Right atrium auricular region (tissue), 2 donors: ENCODE measurements around the gene TOE1. TPM values are rescaled to one million over a fixed set of nuclear protein-coding genes. Genes with fewer than 3 reads are reported as not detected.
A peak's percentile ranks its signal among the peaks of the same experiment; 100 is the strongest.

Source experiments
- DNase-seq: peaks from one replicate; pipeline ENCODE4 v3.0.0-alpha.2; 2019; ENCODE audit warnings: low spot score
- H3K27ac ChIP-seq, 2 donors: fragments of 200-600 bp; sonication (generic); 1 replicate in 1 of 2; 2 replicates in 1 of 2; pipeline ENCODE4 v1.5.1; 2016 to 2019
- H3K27me3 ChIP-seq, 2 donors: fragments of 200-600 bp; sonication (generic); one replicate each; pipeline versions ENCODE4 v1.5.1 to v1.6.0; 2017 to 2019
- H3K36me3 ChIP-seq: fragments of 200-600 bp; sonication (generic); one replicate; pipeline ENCODE4 v1.5.1; 2016
- H3K4me1 ChIP-seq, 2 donors: fragments of 200-600 bp; sonication (generic); one replicate each; pipeline versions ENCODE4 v1.5.1 to v1.6.0; 2017 to 2019
- H3K4me3 ChIP-seq, 2 donors: fragments of 200-600 bp; sonication (generic); 1 replicate in 1 of 2; 2 replicates in 1 of 2; pipeline ENCODE4 v1.5.1; 2017 to 2019; ENCODE audit warnings: mild to moderate bottlenecking in 1 of 2, moderate library complexity in 1 of 2
- H3K9me3 ChIP-seq, 2 donors: fragments of 200-600 bp; sonication (generic); one replicate each; pipeline ENCODE4 v1.5.1; 2019
- total RNA-seq, 2 donors: library from RNA; depleted of rRNA; stranded (reverse); fragments of >200 nt; gene quantifications; one replicate each; pipeline ENCODE4 v1.1.0, GENCODE V29; 2016
- TF ChIP-seq, protein P1 (sequence below), 2 donors: fragments of 200-600 bp; sonication (generic); IDR thresholded peaks; one replicate each; pipeline ENCODE4 v1.5.1; 2019; ENCODE audit warnings: antibody characterized with exemption in 2 of 2

Gene TOE1
- total RNA-seq, 2 donors from 2014 or later: 5.4 to 6.8 TPM

DNA sequence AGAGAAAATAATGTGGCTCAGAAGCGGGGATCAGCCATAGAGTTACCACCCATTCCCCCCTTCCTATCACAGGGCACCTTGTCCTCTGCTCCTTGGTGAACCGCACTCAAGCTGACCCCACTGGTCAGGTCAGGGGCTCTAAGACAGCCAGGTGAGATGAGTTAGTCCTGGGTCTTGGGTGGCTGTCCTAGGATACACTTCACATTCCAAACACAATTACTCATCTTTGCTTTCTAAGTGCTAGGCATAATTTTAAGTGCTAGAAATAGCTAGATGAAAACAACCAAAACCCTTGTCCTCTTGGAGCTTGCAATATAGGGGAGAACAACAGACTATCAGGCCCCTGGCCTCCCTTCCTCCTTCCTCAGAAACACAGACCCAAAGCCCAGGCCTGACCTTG is 8.1 kb downstream of the TOE1 start:
- H3K4me1 ChIP-seq: peaks cover 0 to 19% of the 10 kb centered on the region in 2 donors
- peaks cover 17% of the 10 kb centered on the region for H3K36me3 ChIP-seq
- DNase-seq: no peak
- TF ChIP-seq, protein P1, sequence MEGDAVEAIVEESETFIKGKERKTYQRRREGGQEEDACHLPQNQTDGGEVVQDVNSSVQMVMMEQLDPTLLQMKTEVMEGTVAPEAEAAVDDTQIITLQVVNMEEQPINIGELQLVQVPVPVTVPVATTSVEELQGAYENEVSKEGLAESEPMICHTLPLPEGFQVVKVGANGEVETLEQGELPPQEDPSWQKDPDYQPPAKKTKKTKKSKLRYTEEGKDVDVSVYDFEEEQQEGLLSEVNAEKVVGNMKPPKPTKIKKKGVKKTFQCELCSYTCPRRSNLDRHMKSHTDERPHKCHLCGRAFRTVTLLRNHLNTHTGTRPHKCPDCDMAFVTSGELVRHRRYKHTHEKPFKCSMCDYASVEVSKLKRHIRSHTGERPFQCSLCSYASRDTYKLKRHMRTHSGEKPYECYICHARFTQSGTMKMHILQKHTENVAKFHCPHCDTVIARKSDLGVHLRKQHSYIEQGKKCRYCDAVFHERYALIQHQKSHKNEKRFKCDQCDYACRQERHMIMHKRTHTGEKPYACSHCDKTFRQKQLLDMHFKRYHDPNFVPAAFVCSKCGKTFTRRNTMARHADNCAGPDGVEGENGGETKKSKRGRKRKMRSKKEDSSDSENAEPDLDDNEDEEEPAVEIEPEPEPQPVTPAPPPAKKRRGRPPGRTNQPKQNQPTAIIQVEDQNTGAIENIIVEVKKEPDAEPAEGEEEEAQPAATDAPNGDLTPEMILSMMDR (IDR thresholded peaks at IDR 0.05): no peak
- no peaks in the 10 kb centered on the region for H3K27me3 ChIP-seq
- no peak overlapping the region for H3K4me3 ChIP-seq
- peak overlapping the region; percentile 71 to 78 for H3K27ac ChIP-seq
- H3K9me3 ChIP-seq: no peaks in the 10 kb centered on the region

DNA sequence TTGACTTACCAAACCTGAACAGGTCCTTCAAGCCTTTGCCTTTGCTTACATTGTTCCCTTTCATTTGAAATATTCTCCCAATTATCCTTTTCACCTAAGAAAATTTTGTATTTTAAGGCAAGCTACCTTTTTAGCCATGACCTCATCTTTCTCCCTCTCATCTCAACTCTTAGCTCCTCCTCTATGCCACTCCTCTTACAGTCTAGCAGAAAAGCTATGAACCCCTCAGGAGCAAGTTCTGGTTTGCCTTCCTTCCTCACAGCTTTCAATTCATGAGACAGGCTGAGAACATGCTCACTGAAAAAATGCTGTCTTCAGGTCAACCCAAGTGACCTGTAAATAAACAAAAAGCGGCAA is 8.6 kb downstream of the TOE1 start:
- Histone ChIP-seq H3K9me3 (no peaks in the 10 kb centered on the region), H3K4me3 (no peak overlapping the region), H3K27me3 (no peaks in the 10 kb centered on the region), H3K4me1 (peaks cover 0 to 19% of the 10 kb centered on the region in 2 donors), H3K36me3 (peaks cover 12% of the 10 kb centered on the region), H3K27ac (peak overlapping the region; percentile 71 to 78)
- DNase-seq: no peak
- TF ChIP-seq, protein P1 (IDR thresholded peaks at IDR 0.05): no peak

DNA sequence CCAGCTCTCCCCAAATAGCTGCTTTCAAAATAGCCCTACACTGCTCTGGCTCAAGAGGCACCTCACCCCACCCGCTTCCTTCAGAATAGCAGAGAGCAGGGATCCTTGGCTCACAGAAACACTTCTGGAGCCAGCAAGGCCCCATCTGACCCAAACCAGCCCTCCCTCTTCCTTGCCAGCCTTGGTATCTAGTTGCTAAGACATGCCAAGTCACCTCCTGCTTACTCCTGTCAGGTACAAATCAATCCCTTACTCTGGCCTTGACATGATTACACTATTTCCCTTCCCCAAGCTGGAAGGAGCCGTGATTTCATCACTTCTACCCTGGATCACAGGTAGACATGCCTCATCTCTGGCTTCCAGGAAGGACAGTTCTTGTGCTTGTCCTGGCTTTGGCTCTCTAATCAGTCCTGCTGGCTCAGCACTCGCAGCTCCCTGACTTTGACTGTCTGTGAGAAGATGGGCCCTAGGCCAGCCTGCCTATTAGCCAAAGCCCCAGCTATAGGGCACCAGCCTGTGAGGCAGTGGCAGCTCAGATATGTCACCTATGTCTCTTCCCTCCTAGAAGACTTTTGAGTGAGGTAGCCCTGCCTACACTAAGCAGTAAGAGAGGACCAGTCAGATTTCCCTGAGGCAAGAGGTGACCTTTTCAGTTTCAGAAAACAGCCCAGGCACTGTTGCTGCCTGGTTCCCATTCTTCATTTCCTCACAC is 9.2 kb downstream of the TOE1 start:
- Histone ChIP-seq H3K27ac (peak overlapping the region; percentile 71 to 78), H3K36me3 (peaks cover 6% of the 10 kb centered on the region), H3K4me1 (peaks cover 0 to 19% of the 10 kb centered on the region in 2 donors), H3K4me3 (no peak overlapping the region), H3K9me3 (no peaks in the 10 kb centered on the region), H3K27me3 (no peaks in the 10 kb centered on the region)
- TF ChIP-seq, protein P1 (IDR thresholded peaks at IDR 0.05): no peak
- DNase-seq: no peak

DNA sequence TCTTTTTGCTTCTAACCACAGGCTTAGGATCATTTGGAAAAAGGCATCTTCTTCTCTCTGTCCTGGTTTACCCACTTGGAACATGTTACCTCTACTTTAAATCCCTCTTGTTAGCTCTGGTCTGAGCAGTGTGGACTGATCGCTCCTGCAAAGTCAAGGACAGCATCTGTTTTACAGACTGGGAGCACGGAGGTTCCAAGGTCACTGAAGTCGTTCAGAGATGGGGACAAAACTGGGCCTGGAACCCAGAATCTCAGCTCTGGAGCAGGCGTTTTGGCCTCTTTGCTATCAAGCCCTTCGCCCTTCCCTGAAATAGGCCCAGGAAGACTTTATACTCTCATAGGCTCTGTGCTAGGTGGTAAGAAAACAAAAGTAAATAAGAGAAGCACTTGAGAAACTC is 11.5 kb downstream of the TOE1 start:
- Histone ChIP-seq H3K27ac (no peak overlapping the region), H3K4me1 (peaks cover 0 to 19% of the 10 kb centered on the region in 2 donors), H3K4me3 (no peak overlapping the region), H3K27me3 (no peaks in the 10 kb centered on the region), H3K36me3 (no peaks in the 10 kb centered on the region), H3K9me3 (no peaks in the 10 kb centered on the region)
- TF ChIP-seq, protein P1 (IDR thresholded peaks at IDR 0.05): no peak
- no peak for DNase-seq

DNA sequence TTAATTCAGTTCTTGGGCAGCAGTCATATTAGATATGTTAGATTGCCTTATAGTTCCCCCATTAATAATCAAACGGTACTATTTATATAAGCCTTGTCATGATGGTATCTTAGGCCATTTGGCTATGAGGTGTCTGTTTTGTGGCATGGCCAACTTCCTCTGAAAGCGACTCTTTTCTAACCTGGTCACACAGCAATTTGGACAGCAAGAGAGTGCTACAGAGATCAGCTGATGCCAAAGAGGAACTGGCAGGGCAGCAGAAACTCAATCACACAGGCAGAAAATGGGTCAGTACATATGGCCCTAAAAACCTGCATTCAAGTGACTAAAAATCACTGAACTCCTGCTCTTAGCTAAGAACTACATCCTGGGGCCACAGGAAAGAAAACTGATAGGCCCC is 13.7 kb downstream of the TOE1 start:
- Histone ChIP-seq H3K36me3 (no peaks in the 10 kb centered on the region), H3K27ac (no peak overlapping the region), H3K27me3 (no peaks in the 10 kb centered on the region), H3K4me1 (peaks cover 0 to 8% of the 10 kb centered on the region in 2 donors), H3K4me3 (no peak overlapping the region), H3K9me3 (no peaks in the 10 kb centered on the region)
- no peak for DNase-seq
- TF ChIP-seq, protein P1 (IDR thresholded peaks at IDR 0.05): no peak

DNA sequence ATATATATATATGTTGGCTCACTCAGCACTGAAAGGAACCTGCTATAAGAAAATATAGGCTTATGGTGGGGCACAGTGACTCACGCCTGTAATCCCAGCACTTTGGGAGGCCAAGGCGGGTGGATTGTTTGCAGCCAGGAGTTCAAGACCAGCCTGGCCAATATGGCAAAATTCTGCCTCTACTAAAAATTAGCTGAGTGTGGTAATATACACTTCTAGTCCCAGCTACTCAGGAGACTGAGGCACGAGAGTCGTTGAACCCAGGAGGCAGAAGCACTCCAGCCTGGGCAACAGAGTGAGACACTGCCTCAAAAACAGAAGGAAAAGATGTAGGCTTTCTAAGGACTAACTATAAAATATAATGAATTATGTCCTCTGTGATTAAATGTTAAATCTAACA is 14.9 kb downstream of the TOE1 start:
- H3K36me3 ChIP-seq: no peaks in the 10 kb centered on the region
- no peaks in the 10 kb centered on the region for H3K9me3 ChIP-seq
- H3K4me1 ChIP-seq: peaks cover 0 to under 1% of the 10 kb centered on the region in 2 donors
- TF ChIP-seq, protein P1 (IDR thresholded peaks at IDR 0.05): no peak
- no peak overlapping the region for H3K4me3 ChIP-seq
- no peak overlapping the region for H3K27ac ChIP-seq
- no peaks in the 10 kb centered on the region for H3K27me3 ChIP-seq
- no peak for DNase-seq
